Fibroblast of gingiva (primary cell): ENCODE measurements around the gene ZNF320.
A peak's percentile ranks its signal among the peaks of the same experiment; 100 is the strongest.
"Not testable (repeated sequence)": the region's sequence is repeated elsewhere in the genome, so short reads cannot be mapped to it uniquely, and the experiment has no call there.

Experiments used
- DNase-seq: peaks from one replicate; pipeline ENCODE4 v3.0.0-alpha.2; 2011; ENCODE audit warnings: low read depth

ZNF320 gene

GRCh38 chr19:52897138-52897935 lies at the start of gene ZNF320:
Gene ZNF320, minus strand, starts transcription at chr19:52897635. Its CDS starts 7,380 bp downstream, at chr19:52890255.
- peak; percentile 93 for DNase-seq

DNA sequence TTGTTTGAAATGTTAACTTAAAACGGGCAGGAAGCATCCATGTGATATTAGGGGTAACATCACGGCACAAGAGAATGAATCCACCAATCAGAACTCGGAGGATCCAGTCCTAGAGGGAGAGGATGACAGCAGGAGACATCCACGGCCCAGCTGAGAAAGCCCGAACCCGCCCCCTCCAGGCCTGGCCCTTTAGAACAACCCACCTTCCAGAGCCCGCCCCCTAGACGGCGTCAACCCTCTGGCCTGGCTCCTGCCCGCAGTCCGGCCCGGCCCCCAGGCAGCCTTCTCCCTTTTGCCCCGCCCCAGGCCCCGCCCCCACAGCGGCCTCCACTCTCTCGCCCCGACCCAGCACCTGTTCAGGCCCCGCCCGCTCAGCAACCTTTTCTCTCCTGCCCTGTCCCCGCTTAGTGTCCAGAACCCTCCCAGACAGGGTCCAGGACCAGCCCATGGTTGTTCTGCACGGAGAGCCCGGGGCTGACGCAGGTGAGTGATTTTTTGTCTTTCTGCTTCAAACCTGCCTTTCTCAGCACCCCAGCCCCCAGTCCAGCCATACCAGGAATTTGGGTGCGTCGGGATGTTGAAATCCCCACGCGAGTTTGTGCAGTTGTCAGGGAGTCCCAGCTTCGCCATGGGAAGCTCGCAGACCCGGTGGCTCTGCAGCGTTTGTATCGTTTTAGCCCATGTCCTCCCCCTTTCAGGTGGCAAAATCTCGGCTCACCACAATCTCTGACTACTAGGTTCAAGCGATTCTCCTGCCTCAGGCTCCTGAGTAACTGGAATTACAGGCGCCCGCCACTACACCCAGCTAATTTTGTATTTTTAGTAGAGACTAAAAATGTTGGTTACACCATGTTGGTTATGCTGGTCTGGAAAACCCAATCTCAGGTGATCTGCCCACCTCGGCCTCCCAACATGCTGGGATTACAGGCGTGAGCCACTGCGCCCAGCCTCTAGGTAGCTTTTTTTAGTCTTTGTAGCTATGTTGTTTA lies 49.2 kb upstream of the ZNF320 start:
- peak; percentile 21 for DNase-seq

- no peak for DNase-seq
These were observed 48.4 kb upstream of the ZNF320 start for GRCh38 chr19:52945652-52946321.

GRCh38 chr19:52944703-52945493 lies 47.5 kb upstream of the ZNF320 start:
- DNase-seq, result not testable (repeated sequence)

GRCh38 chr19:52943884-52944643 lies 46.6 kb upstream of the ZNF320 start:
- DNase-seq, result no peak

DNA sequence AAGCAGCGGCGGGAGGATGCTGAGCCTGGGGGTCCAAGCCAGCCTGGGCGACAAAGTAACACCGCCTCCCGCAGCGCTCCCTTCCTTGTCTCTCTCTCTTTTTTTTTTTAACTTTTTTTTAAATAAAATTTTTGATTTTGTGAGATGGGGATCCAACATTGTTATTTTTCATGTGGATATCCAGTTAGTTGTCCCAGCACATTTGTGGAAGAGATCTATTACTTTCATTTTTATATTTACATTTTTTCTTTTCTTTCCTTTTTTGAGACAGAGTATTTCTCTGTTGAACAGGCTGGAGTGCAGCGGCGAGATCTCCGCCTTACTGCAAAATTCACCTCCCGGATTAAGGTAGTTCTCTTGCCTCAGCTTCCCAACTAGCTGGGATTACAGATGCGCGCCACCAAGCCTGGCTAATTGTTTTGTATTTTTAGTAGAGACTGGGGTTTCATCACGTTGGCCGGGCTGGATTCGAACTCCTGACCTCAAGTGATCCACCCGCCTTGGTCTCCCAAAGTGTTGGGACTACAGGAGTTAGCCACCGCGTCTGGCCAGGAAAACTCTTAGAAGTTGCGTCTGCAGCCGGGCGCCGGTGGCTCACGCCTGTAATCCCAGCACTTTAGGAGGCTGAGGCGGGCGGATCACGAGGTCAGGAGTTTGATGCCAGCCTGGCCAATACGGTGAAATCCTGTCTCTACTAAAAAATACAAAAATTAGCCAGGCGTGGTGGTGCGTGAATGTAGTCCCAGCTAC lies 45.9 kb upstream of the ZNF320 start:
- no peak for DNase-seq

GRCh38 chr19:52942386-52943133 lies 45.1 kb upstream of the ZNF320 start:
- peak; percentile 82 for DNase-seq

DNA sequence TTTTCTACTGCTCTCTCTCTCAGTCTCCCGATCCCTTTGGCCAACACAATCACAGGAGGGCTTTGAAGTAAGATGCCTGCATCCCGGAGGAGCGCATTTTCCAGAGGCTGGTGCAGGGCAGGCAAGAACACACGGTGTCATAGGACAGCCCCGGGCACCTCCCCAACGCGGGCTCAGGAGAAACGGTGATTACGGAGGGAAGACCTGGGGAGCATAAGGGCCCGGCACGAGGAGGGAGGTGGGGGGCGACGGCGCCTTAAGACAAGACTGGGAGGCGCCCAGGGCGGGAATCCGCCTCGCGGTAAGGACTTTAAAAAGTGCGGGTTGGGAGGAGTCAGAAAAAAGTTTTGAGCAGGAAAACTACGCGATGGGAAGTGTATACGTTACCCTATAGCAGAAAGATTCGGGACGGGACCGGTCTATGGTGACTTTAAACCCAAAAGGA lies 44.5 kb upstream of the ZNF320 start:
- peak; percentile 11 for DNase-seq

- DNase-seq, result not testable (repeated sequence)
These were observed 44.1 kb upstream of the ZNF320 start for GRCh38 chr19:52941523-52941922.

GRCh38 chr19:52940905-52941304 lies 43.5 kb upstream of the ZNF320 start:
- not testable (repeated sequence) for DNase-seq

DNA sequence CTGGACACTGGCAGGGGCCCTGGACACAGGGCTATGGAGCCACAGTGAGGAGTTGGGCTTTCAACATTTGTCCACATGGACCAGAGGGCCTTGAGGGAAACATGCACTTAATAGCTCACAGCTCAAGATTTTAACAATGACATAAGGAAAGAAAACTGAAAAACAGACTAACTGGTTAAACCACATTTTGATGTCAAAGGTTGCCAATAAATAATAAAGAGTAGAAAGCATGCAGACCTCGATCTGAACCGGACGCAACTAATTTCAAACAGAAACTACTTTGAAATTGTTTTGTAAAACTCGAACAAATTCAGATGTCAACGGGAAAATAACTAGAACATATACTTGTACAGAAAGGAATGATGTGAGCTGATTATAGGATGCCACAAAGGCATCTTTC lies 41.3 kb upstream of the ZNF320 start:
- no peak for DNase-seq

GRCh38 chr19:52936954-52937325 lies 39.5 kb upstream of the ZNF320 start:
- no peak for DNase-seq

DNA sequence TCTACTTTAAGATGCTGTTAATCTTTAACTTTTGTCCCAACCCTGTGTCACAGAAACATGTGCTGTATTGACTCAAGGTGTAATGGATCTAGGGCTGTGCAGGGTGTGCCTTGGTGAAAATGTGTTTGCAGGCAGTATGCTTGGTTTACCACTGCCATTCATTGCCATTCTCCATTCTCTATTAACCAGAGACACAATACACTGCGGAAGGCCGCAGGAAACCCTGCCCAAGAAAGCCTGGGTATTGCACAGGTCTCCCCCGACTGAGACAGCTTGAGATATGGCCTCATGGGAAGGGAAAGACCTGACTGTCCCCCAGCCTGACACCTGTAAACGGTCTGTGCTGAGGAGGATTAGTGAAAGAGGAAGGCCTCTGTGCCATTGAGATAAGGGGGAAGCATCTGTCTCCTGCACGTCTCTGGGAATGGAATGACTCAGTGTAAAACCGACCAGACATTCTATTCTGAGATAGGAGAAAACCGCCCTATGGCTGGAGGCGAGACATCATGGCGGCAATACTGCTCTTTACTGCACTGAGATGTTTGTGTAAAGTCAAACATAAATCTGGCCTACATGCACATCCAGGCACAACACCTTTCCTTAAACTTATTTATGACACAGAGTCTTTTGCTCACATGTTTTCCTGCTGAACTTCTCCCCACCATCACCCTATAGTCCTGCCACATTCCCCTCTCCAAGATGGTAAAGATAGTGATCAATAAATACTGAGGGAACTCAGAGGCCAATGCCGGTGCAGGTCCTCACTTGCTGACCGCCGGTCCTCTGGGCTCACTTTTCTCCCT lies 38.9 kb upstream of the ZNF320 start:
- no peak for DNase-seq

- DNase-seq, result no peak
These were observed 38.0 kb upstream of the ZNF320 start for GRCh38 chr19:52935434-52935833.

DNA sequence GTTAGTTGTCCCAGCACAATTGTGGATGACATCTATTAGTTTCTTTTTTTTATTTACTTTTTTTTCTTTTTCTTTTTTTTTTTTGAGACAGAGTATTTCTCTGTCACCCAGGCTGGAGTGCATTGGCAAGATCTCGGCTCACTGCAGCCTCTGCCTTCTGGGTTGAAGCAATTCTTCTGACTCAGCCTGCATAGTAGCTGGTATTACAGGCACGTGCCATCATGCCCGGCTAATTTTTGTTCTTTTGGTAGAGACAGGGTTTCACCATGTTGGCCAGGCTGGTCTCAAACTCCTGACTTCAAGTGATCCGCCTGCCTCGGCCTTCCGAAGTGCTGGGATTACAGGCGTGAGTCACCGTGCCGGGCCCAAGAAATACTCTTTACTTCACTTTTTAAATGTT lies 27.2 kb upstream of the ZNF320 start:
- DNase-seq, result peak; percentile 54

DNA sequence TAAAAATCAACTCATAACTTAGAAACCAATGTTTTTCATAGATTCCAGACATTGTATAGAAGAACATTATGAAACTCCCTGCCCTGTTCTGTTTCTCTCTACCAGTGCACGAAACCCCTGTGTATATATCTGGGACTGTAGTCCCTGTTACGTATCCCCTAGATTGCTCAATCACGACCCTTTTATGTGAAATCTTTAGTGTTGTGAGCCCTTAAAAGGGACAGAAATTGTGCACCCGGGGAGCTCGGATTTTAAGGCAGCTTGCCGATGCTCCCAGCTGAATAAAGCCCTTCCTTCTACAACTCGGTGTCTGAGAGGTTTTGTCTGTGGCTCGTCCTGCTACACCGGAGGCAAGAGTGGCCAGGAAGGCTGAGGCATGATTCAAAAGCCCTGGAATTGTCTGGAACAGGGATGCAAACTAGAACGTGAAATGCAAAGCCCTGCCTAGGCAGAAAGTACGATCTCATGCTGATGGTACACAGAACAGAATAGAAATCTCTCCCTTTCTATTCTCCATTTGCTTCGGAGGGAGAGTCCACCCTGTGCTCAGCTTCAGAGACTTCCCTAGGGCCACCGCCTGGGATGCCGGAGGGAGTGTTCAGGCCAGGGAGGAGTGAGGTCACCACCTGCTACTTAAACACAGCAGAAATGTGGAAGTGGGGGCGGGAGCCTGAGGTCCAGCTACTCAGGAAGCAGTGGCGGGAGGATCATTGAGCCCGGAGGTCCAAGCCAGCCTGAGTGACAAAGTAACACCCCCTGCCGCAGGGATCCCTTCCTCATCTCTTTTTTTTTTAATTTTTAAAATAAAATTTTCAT lies 26.6 kb upstream of the ZNF320 start:
- DNase-seq, result peak; percentile 47
